Bronchial epithelial cell (primary cell): ENCODE data around the gene PFN1. TPM values are rescaled to one million over a fixed set of nuclear protein-coding genes. Genes with fewer than 3 reads are reported as not detected.
"Not testable (repeated sequence)": the region's sequence is repeated elsewhere in the genome, so short reads cannot be mapped to it uniquely, and the experiment has no call there.

ENCODE experiments used
- DNase-seq: peaks from one replicate; pipeline ENCODE4 v3.0.0-alpha.2; 2010; ENCODE audit warnings: low read depth
- FAIRE-seq: peaks from 2 replicates; lab custom pipeline; 2011; peaks lifted over from hg19 to GRCh38; lab: Jason Lieb, UNC
- H3K27me3 ChIP-seq: 2 replicates; pipeline ENCODE4 v1.5.1; 2011; ENCODE audit warnings: low read length; ENCODE audit not compliant: control insufficient read depth, insufficient read depth
- H3K36me3 ChIP-seq: 2 replicates; pipeline ENCODE4 v1.5.1; 2011; ENCODE audit warnings: low read length; ENCODE audit not compliant: control insufficient read depth, insufficient read depth
- H3K4me3 ChIP-seq: 2 replicates; pipeline ENCODE4 v1.5.1; 2011; ENCODE audit warnings: mild to moderate bottlenecking, low read depth, low read length, control low read depth
- CTCF ChIP-seq: IDR thresholded peaks from 2 replicates; pipeline ENCODE4 v1.5.1; 2011; ENCODE audit warnings: mild to moderate bottlenecking, moderate library complexity, low read length, control low read depth, inconsistent platforms; ENCODE audit not compliant: insufficient read depth, severe bottlenecking
- total RNA-seq: library from RNA; depleted of rRNA; stranded (reverse); fragments of >200 nt; gene quantifications from 2 replicates; pipeline ENCODE4 v1.2.1, GENCODE V29; 2014

PFN1 gene
- total RNA-seq, 1 donor from 2014 or later: 440 TPM

DNA sequence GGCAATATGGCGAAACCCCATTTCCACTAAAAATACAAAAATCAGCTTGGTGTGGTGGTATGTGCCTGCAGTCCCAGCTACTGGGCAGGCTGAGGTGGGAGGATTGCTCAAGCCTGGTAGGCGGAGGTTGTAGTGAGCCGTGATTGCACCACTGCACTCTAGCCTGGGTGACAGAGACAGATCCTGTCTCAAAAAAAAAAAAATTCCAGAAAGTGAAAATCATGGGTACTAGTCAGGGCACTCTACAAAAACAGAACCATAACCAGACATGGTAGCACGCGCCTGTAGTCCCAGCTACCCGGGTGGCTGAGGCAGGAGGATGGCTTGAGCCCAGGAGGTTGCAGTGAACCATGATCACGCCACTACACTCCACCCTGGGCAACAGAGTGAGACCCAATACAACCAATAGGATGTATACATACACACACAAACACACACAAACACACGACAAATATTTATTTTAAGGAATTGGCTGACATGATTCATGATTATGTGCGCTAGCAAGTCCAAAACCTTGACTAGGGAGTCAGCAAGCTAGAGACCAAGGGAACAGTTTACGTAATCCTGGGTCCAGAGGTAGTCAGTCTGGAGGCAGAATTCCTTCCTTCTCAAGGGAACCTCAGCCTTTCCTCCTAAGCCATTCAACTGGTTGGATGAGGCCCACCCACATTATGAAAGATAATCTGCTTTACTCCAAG is 27.8 kb downstream of the PFN1 start:
- peak; percentile 71 for DNase-seq
- FAIRE-seq: peak; percentile 66

GRCh38 chr17:4919511-4920047 is 28.8 kb downstream of the PFN1 start:
- H3K36me3 ChIP-seq: no peaks in the 10 kb centered on the region
- H3K4me3 ChIP-seq: no peak overlapping the region
- no peaks in the 10 kb centered on the region for H3K27me3 ChIP-seq
- FAIRE-seq: no peak
- TF ChIP-seq CTCF: no peak
- no peak for DNase-seq

More for the DNA sequence above, 27.8 kb downstream of the PFN1 start:
- Histone ChIP-seq H3K27me3 (no peaks in the 10 kb centered on the region), H3K4me3 (no peak overlapping the region), H3K36me3 (no peaks in the 10 kb centered on the region)
- no peak for TF ChIP-seq CTCF

GRCh38 chr17:4914551-4914950 is 33.8 kb downstream of the PFN1 start:
- not testable (repeated sequence) for H3K4me3 ChIP-seq, H3K27me3 ChIP-seq, DNase-seq, H3K36me3 ChIP-seq, FAIRE-seq

DNA sequence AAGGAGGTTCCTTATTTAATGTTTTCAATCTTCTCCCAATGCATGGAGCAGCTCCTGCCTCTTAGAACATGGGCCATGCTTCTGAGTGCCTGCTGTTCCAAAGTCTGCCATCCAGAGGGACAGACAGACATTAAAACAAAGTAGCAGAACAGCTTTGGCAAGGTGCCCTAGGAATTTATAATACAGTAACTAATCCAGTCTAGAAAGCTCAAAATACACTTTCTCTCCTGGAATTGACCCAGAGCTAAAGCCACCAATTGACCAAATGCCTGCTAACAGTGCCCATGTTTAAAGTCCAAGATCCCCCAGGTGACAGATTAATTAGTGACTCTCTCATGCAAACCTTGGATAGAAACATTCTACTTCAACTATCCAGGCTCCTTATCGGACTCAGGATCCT is 34.3 kb downstream of the PFN1 start:
- TF ChIP-seq CTCF: no peak
- FAIRE-seq (no peak), DNase-seq (no peak)
- H3K36me3 ChIP-seq: no peaks in the 10 kb centered on the region
- no peak overlapping the region for H3K4me3 ChIP-seq
- H3K27me3 ChIP-seq: no peaks in the 10 kb centered on the region

GRCh38 chr17:4908711-4909496 is 39.4 kb downstream of the PFN1 start:
- H3K36me3 ChIP-seq: no peaks in the 10 kb centered on the region
- no peak overlapping the region for H3K4me3 ChIP-seq
- peak; percentile 84 for TF ChIP-seq CTCF
- H3K27me3 ChIP-seq: no peaks in the 10 kb centered on the region
- peak; percentile 91 for DNase-seq
- FAIRE-seq: no peak

GRCh38 chr17:4908301-4908700 is 40.0 kb downstream of the PFN1 start:
- DNase-seq: peak; percentile 78
- FAIRE-seq: no peak
- TF ChIP-seq CTCF: no peak
- Histone ChIP-seq H3K27me3 (no peaks in the 10 kb centered on the region), H3K36me3 (no peaks in the 10 kb centered on the region), H3K4me3 (no peak overlapping the region)

DNA sequence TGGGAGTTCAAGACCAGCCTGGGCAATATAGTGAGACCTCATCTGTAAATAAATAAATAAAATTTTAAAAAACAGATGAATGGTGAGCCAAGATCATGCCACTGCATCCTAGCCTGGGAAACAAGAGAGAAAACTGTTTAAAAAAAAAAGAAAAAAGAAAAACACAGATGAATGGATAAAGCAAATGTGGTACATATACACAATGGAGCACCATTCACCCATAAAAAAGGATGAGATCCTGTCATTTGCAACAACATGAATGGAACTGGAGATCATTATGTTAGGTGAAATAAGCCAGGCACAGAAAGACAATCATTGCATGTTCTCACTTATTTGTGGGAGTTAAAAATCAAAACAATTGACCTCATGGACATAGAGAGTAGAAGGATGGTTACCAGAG is 41.7 kb downstream of the PFN1 start:
- H3K27me3 ChIP-seq, H3K36me3 ChIP-seq, H3K4me3 ChIP-seq, FAIRE-seq, DNase-seq: not testable (repeated sequence)
